ENCODE data around the gene CMA1. TPM values are rescaled to one million over a fixed set of nuclear protein-coding genes. Genes with fewer than 3 reads are reported as not detected.

CMA1 gene
- polyA plus RNA-seq, 1 donor from 2014 or later, result not detected

DNA sequence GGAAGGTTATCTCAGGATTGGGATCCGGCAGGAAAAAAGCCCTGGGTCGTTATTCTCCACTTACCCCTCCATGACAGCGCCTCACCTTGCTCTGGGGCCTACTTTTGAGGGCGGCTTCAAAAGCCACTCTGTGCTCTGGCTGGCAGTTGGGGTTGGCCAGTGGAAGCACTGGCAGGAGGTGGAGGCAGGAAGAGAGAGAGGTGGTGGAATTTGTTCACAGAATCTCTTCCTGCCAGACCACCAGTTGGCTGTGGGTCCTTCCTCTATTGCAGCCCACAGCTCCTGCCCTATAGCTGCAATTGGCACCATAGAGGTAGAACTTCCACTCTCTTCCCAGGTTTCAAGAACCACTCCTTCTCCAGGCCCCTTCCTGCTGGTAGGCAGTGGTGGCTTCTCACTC lies 32.8 kb downstream of the CMA1 start:
- no peaks in the 10 kb centered on the region for H3K9me3 ChIP-seq (ENCODE audit: low read length)
- H3K27ac ChIP-seq (ENCODE audit: low read length), result no peak overlapping the region
- no peaks in the 10 kb centered on the region for H3K79me2 ChIP-seq (replicated peaks; ENCODE audit: insufficient read depth, low read length)
- H3K36me3 ChIP-seq (ENCODE audit: insufficient read depth, low read length), result no peaks in the 10 kb centered on the region
- no peaks in the 10 kb centered on the region for H3K9me2 ChIP-seq (ENCODE audit: insufficient read depth, low read length)
- no peak overlapping the region for H3K9ac ChIP-seq (ENCODE audit: low read length)
- H3K27me3 ChIP-seq (ENCODE audit: insufficient read depth, low read depth, low read length), result no peaks in the 10 kb centered on the region
- H3K4me2 ChIP-seq (ENCODE audit: low read length), result no peak overlapping the region
- H4K20me1 ChIP-seq (ENCODE audit: insufficient read depth), result no peaks in the 10 kb centered on the region
- no peak for TF ChIP-seq POLR2AphosphoS5 (IDR thresholded peaks at IDR 0.05)
- no peak for TF ChIP-seq TAF1 (IDR thresholded peaks at IDR 0.05; ENCODE audit: low read depth)
- no peak for TF ChIP-seq RAD21 (conservative IDR thresholded peaks at IDR 0.05)
- TF ChIP-seq EZH2 (IDR thresholded peaks at IDR 0.05; ENCODE audit: borderline replicate concordance, insufficient read depth, low read length, poor library complexity, severe bottlenecking), result no peak
- no peak for TF ChIP-seq MXI1 (conservative IDR thresholded peaks at IDR 0.05; ENCODE audit: poor library complexity, severe bottlenecking)
- TF ChIP-seq, protein P1, sequence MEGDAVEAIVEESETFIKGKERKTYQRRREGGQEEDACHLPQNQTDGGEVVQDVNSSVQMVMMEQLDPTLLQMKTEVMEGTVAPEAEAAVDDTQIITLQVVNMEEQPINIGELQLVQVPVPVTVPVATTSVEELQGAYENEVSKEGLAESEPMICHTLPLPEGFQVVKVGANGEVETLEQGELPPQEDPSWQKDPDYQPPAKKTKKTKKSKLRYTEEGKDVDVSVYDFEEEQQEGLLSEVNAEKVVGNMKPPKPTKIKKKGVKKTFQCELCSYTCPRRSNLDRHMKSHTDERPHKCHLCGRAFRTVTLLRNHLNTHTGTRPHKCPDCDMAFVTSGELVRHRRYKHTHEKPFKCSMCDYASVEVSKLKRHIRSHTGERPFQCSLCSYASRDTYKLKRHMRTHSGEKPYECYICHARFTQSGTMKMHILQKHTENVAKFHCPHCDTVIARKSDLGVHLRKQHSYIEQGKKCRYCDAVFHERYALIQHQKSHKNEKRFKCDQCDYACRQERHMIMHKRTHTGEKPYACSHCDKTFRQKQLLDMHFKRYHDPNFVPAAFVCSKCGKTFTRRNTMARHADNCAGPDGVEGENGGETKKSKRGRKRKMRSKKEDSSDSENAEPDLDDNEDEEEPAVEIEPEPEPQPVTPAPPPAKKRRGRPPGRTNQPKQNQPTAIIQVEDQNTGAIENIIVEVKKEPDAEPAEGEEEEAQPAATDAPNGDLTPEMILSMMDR (IDR thresholded peaks at IDR 0.05; ENCODE audit: poor library complexity, severe bottlenecking), result no peak
- TF ChIP-seq EP300 (conservative IDR thresholded peaks at IDR 0.05; ENCODE audit: poor library complexity, severe bottlenecking), result no peak
- TF ChIP-seq, protein P2, sequence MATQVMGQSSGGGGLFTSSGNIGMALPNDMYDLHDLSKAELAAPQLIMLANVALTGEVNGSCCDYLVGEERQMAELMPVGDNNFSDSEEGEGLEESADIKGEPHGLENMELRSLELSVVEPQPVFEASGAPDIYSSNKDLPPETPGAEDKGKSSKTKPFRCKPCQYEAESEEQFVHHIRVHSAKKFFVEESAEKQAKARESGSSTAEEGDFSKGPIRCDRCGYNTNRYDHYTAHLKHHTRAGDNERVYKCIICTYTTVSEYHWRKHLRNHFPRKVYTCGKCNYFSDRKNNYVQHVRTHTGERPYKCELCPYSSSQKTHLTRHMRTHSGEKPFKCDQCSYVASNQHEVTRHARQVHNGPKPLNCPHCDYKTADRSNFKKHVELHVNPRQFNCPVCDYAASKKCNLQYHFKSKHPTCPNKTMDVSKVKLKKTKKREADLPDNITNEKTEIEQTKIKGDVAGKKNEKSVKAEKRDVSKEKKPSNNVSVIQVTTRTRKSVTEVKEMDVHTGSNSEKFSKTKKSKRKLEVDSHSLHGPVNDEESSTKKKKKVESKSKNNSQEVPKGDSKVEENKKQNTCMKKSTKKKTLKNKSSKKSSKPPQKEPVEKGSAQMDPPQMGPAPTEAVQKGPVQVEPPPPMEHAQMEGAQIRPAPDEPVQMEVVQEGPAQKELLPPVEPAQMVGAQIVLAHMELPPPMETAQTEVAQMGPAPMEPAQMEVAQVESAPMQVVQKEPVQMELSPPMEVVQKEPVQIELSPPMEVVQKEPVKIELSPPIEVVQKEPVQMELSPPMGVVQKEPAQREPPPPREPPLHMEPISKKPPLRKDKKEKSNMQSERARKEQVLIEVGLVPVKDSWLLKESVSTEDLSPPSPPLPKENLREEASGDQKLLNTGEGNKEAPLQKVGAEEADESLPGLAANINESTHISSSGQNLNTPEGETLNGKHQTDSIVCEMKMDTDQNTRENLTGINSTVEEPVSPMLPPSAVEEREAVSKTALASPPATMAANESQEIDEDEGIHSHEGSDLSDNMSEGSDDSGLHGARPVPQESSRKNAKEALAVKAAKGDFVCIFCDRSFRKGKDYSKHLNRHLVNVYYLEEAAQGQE (IDR thresholded peaks at IDR 0.05; ENCODE audit: borderline replicate concordance), result no peak
- no peak for TF ChIP-seq SMC3 (conservative IDR thresholded peaks at IDR 0.05; ENCODE audit: poor library complexity)
- H2AFZ ChIP-seq (ENCODE audit: low read depth, low read length), result no peak overlapping the region
- no peak overlapping the region for H3K4me3 ChIP-seq (ENCODE audit: low read length)
- no peaks in the 10 kb centered on the region for H3F3A ChIP-seq (ENCODE audit: insufficient read depth, low read length, poor library complexity, severe bottlenecking)

DNA sequence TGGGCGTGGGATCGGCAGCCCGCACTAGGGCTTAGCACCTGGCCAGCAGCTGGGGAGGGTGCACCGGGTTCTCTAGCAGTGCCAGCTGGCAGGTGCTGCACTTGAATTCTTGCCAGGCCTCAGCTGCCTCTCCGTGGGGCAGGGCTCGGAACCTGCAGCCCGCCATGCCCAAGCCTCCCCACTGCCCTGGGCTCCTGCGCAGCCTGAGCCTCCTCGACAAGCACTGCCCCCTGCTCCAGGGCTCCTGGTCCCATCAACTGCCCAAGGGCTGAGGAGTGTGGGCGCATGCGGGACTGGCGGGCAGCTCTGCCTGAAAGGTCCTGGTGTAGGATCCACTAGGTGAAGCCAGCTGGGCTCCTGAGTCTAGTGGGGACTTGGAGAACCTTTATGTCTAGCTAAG lies 34.9 kb downstream of the CMA1 start:
- no peaks in the 10 kb centered on the region for H3K36me3 ChIP-seq (ENCODE audit: insufficient read depth, low read length)

More for the DNA sequence above, 34.9 kb downstream of the CMA1 start:
- no peak overlapping the region for H3K9ac ChIP-seq (ENCODE audit: low read length)
- H4K20me1 ChIP-seq (ENCODE audit: insufficient read depth), result no peaks in the 10 kb centered on the region
- no peaks in the 10 kb centered on the region for H3K79me2 ChIP-seq (replicated peaks; ENCODE audit: insufficient read depth, low read length)
- H3F3A ChIP-seq (ENCODE audit: insufficient read depth, low read length, poor library complexity, severe bottlenecking), result no peaks in the 10 kb centered on the region
- no peaks in the 10 kb centered on the region for H3K9me2 ChIP-seq (ENCODE audit: insufficient read depth, low read length)
- no peaks in the 10 kb centered on the region for H3K27me3 ChIP-seq (ENCODE audit: insufficient read depth, low read depth, low read length)
- no peak overlapping the region for H2AFZ ChIP-seq (ENCODE audit: low read depth, low read length)
- H3K9me3 ChIP-seq (ENCODE audit: low read length), result no peaks in the 10 kb centered on the region
- no peak overlapping the region for H3K4me3 ChIP-seq (ENCODE audit: low read length)
- TF ChIP-seq RAD21 (conservative IDR thresholded peaks at IDR 0.05) (no peak), MXI1 (conservative IDR thresholded peaks at IDR 0.05; ENCODE audit: poor library complexity, severe bottlenecking) (no peak), TAF1 (IDR thresholded peaks at IDR 0.05; ENCODE audit: low read depth) (no peak), EZH2 (IDR thresholded peaks at IDR 0.05; ENCODE audit: borderline replicate concordance, insufficient read depth, low read length, poor library complexity, severe bottlenecking) (no peak), POLR2AphosphoS5 (IDR thresholded peaks at IDR 0.05) (no peak), EP300 (conservative IDR thresholded peaks at IDR 0.05; ENCODE audit: poor library complexity, severe bottlenecking) (no peak), SMC3 (conservative IDR thresholded peaks at IDR 0.05; ENCODE audit: poor library complexity) (no peak)
- TF ChIP-seq, protein P1 (IDR thresholded peaks at IDR 0.05; ENCODE audit: poor library complexity, severe bottlenecking), result no peak
- TF ChIP-seq, protein P2 (IDR thresholded peaks at IDR 0.05; ENCODE audit: borderline replicate concordance), result no peak
- no peak overlapping the region for H3K4me2 ChIP-seq (ENCODE audit: low read length)
- no peak overlapping the region for H3K27ac ChIP-seq (ENCODE audit: low read length)

Measured in neural cell (in vitro differentiated cells).